WTC11 (cell line): ENCODE results near the gene SBNO2. TPM values are rescaled to one million over a fixed set of nuclear protein-coding genes. Genes with fewer than 3 reads are reported as not detected.

Source experiments
- ATAC-seq: fragments of 200-7000 bp; cut with Tn5 transposase; 2 replicates; pipeline ENCODE4 v1.10.0; 2021; ENCODE audit warnings: mild to moderate bottlenecking, moderate library complexity
- CTCF ChIA-PET: fragments of 300-600 bp; sonication (Branson Sonifier 250); formaldehyde crosslinking; loops from one replicate; lab custom pipeline; 2021; ENCODE audit warnings: antibody characterized with exemption; lab: Charles Lee
- POLR2A ChIA-PET: fragments of 350-600 bp; sonication (Branson Sonifier 250); formaldehyde crosslinking; loops from one replicate; lab custom pipeline; 2021; ENCODE audit warnings: antibody characterized with exemption; lab: Charles Lee
- DNase-seq: peaks from one replicate; pipeline ENCODE4 v3.0.0; 2021; ENCODE audit warnings: low spot score
- H3K27ac Mint-ChIP-seq: 2 replicates; pipeline ENCODE4 v1.8.0; 2021; ENCODE audit warnings: mixed read lengths
- H3K27me3 Mint-ChIP-seq: 2 replicates; pipeline ENCODE4 v1.8.0; 2021; ENCODE audit warnings: low read depth, mild to moderate bottlenecking, moderate library complexity, mixed read lengths
- H3K36me3 Mint-ChIP-seq: 2 replicates; pipeline ENCODE4 v1.8.0; 2021; ENCODE audit warnings: mixed read lengths
- H3K4me1 Mint-ChIP-seq: 2 replicates; pipeline ENCODE4 v1.8.0; 2022; ENCODE audit warnings: mixed read lengths
- H3K4me3 Mint-ChIP-seq: 2 replicates; pipeline ENCODE4 v1.8.0; 2021; ENCODE audit warnings: mild to moderate bottlenecking, moderate library complexity, mixed read lengths
- H3K9me3 Mint-ChIP-seq: 2 replicates; pipeline ENCODE4 v1.8.0; 2021; ENCODE audit warnings: mixed read lengths
- CBFB ChIP-seq: sonication (generic); formaldehyde crosslinking; IDR thresholded peaks from 2 replicates; pipeline ENCODE4 v1.8.1; 2022; ENCODE audit warnings: mild to moderate bottlenecking, low read depth, missing genetic modification reagents
- ELF4 ChIP-seq: sonication (generic); formaldehyde crosslinking; IDR thresholded peaks from 2 replicates; pipeline ENCODE4 v1.8.1; 2022; ENCODE audit warnings: low read depth, mild to moderate bottlenecking, moderate library complexity, missing genetic modification reagents
- FOXK1 ChIP-seq: sonication (generic); formaldehyde crosslinking; IDR thresholded peaks from 2 replicates; pipeline ENCODE4 v1.8.0; 2022; ENCODE audit warnings: mild to moderate bottlenecking, moderate library complexity, missing genetic modification reagents
- HMGA2 ChIP-seq: fragments of 250-450 bp; sonication (Bioruptor Pico); IDR thresholded peaks from 2 replicates; pipeline ENCODE4 v1.4.0; 2021; ENCODE audit warnings: mild to moderate bottlenecking, moderate library complexity
- IRF2 ChIP-seq: sonication (generic); formaldehyde crosslinking; IDR thresholded peaks from 2 replicates; pipeline ENCODE4 v1.8.0; 2022; ENCODE audit warnings: low read depth, missing genetic modification reagents, borderline replicate concordance
- NFYB ChIP-seq: sonication (generic); formaldehyde crosslinking; conservative IDR thresholded peaks from 2 replicates; pipeline ENCODE4 v1.8.0; 2022; ENCODE audit warnings: low read depth, missing genetic modification reagents
- OVOL2 ChIP-seq: fragments of 250-450 bp; sonication (Bioruptor Pico); IDR thresholded peaks from 2 replicates; pipeline ENCODE4 v1.9.0; 2021; ENCODE audit warnings: mild to moderate bottlenecking, borderline replicate concordance
- RELA ChIP-seq: sonication (generic); formaldehyde crosslinking; IDR thresholded peaks from 2 replicates; pipeline ENCODE4 v1.8.1; 2022; ENCODE audit warnings: missing genetic modification reagents, mild to moderate bottlenecking, borderline replicate concordance
- ZNF317 ChIP-seq: sonication (generic); formaldehyde crosslinking; IDR thresholded peaks from 2 replicates; pipeline ENCODE4 v1.8.1; 2023; ENCODE audit warnings: low read depth, mild to moderate bottlenecking, moderate library complexity, missing genetic modification reagents, borderline replicate concordance
- ZNF416 ChIP-seq: fragments of 250-450 bp; sonication (Bioruptor Pico); IDR thresholded peaks from 2 replicates; pipeline ENCODE4 v1.9.0; 2021; ENCODE audit warnings: mild to moderate bottlenecking, inconsistent platforms
- ZNF671 ChIP-seq: fragments of 250-450 bp; sonication (Bioruptor Pico); IDR thresholded peaks from 2 replicates; pipeline ENCODE4 v1.8.0; 2021; ENCODE audit warnings: mild to moderate bottlenecking
- total RNA-seq: library from RNA; stranded (reverse); gene quantifications from 3 replicates; pipeline ENCODE4 v1.2.3, GENCODE V29; 2021
- TF ChIP-seq, protein P1 (sequence below): sonication (generic); formaldehyde crosslinking; IDR thresholded peaks from 2 replicates; pipeline ENCODE4 v1.8.1; 2022; ENCODE audit warnings: mild to moderate bottlenecking, moderate library complexity, missing genetic modification reagents
- TF ChIP-seq, protein P2 (sequence below): fragments of 250-450 bp; sonication (Bioruptor Pico); IDR thresholded peaks from 2 replicates; pipeline ENCODE4 v2.1.2; 2022; ENCODE audit warnings: mild to moderate bottlenecking, moderate library complexity
- TF ChIP-seq, protein P3 (sequence below): sonication (generic); formaldehyde crosslinking; IDR thresholded peaks from 2 replicates; pipeline ENCODE4 v1.8.0; 2023; ENCODE audit warnings: missing genetic modification reagents
- TF ChIP-seq, protein P4 (sequence below): sonication (generic); formaldehyde crosslinking; IDR thresholded peaks from 2 replicates; pipeline ENCODE4 v1.8.0; 2023; ENCODE audit warnings: missing genetic modification reagents, mild to moderate bottlenecking, borderline replicate concordance
- TF ChIP-seq, protein P5 (sequence below): sonication (generic); formaldehyde crosslinking; conservative IDR thresholded peaks from 2 replicates; pipeline ENCODE4 v1.8.1; 2023; ENCODE audit warnings: mild to moderate bottlenecking, low read depth, missing genetic modification reagents, moderate library complexity
- TF ChIP-seq, protein P6 (sequence below): sonication (generic); formaldehyde crosslinking; IDR thresholded peaks from 2 replicates; pipeline ENCODE4 v1.8.1; 2022; ENCODE audit warnings: missing genetic modification reagents, borderline replicate concordance

The SBNO2 gene
- total RNA-seq, 1 experiment from 2014 or later = 57.3 TPM

DNA sequence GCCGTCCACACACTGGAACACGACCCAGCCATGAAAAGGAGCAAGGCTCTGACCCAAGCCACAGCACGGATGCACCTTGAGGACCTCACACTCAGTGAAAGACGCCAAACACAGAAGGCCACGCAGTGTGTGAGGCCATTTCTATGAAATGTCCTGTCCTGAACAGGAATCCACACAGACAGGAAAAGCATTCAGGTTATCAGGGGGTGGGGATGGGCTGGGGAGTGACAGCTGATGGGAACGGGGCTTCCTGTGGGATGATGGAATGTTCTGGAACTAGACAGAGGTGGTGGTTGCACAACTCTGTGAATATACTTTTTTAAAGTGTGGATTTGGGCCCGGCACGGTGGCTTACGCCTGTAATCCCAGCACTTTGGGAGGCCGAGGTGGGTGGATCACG lies 39.6 kb downstream of the SBNO2 start:
- ChIA-PET POLR2A (no interaction called here), CTCF (interaction anchor here (1.2 to 1.9 kb wide), 4 partner anchors 11 to 110 kb away, joined by 3 to 19 read pairs (median 4); no protein-coding TSS in a partner anchor)
- H3K4me1 Mint-ChIP-seq = peaks cover 2% of the 10 kb centered on the region
- H3K27me3 Mint-ChIP-seq = no peaks in the 10 kb centered on the region
- no peak overlapping the region for H3K4me3 Mint-ChIP-seq
- no peaks in the 10 kb centered on the region for H3K36me3 Mint-ChIP-seq
- ATAC-seq = no peak
- H3K27ac Mint-ChIP-seq = peak overlapping the region; percentile 45; the same call in 1 of the 2 replicates
- no peak for DNase-seq
- TF ChIP-seq ZNF317 (0 out of 2 replicates have a peak, but pooled peaks have one; percentile 30), CBFB (CRISPR knock-in tag) (no peak)
- H3K9me3 Mint-ChIP-seq = no peaks in the 10 kb centered on the region

DNA sequence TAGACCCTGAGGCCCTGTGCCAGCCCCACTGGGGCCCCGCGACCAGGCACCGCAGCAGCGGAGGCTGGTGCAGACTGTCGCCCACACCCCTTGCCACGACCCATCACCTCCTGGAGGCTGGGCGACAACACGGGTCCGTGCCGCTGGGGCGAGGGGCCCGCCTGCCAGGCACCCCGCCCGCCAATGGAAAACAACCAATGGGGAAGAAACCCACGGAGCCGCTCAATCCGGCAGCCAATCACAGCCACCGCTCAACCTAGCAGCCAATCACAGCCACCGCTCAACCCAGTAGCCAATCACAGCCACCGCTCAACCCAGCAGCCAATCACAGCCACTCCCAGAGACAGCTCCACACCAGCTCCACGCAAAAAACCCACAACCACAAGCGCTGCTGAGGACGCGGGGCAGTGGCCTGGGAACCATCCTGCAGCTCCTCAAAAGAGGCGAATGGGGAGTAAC lies 40.6 kb downstream of the SBNO2 start:
- no peaks in the 10 kb centered on the region for H3K36me3 Mint-ChIP-seq
- ChIA-PET POLR2A (no interaction called here), CTCF (interaction anchor here (0.8 to 1.9 kb wide), 7 partner anchors 10 to 111 kb away, joined by 3 to 19 read pairs (median 5); no protein-coding TSS in a partner anchor)
- DNase-seq (peak; percentile 74), ATAC-seq (peak; percentile 75)
- peaks cover 2% of the 10 kb centered on the region for H3K4me1 Mint-ChIP-seq
- no peaks in the 10 kb centered on the region for H3K9me3 Mint-ChIP-seq
- no peaks in the 10 kb centered on the region for H3K27me3 Mint-ChIP-seq
- no peak overlapping the region for H3K4me3 Mint-ChIP-seq
- H3K27ac Mint-ChIP-seq = no peak overlapping the region
- no peak for TF ChIP-seq OVOL2 (CRISPR knock-in tag)
- no peak for TF ChIP-seq ZNF671 (CRISPR knock-in tag)
- 0 out of 2 replicates have a peak, but pooled peaks have one; percentile 30 for TF ChIP-seq FOXK1
- peak; percentile 94 for TF ChIP-seq NFYB

DNA sequence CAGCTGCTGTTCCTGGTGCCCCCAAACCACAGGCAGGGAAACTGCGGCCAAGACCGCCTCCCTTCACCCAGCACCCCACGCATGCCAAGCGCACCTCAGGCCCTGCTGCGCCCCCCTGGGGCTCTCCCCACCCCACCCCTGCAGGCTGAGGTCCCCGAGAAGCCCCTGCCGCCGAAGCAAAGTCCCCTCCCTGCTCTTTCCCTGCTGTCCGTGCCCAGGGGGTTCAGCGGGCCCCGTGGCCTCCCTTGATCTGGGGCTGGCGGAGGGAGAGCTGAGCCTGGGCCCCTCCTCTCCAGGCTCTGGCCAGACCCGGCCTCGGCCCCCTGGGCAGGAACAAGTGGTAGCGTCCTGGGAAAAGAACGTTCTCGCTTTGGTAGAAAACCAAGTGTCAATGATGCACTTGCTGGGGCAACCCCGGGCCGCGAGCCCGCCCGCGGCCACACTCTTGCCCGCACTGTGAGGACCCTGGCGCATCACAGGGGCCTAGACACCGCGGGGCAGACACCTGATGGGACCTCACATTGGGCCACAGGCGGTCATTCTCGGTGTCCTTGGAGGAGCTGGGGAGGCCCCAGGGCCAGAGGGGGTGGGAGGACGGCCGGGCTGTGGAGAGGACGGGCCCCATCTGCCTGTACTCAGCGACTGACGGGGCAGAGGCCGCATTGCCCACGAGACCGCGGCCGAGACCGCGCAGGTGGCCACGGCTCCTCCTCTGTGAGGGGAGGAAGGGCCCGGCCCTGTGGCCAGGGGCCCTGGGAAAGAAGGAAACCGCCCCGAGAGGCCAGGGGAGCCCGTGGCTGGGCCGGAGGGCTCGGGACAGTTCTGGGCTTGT lies 41.3 kb downstream of the SBNO2 start:
- Mint-ChIP-seq H3K4me3 (no peak overlapping the region; the same call in 1 of the 2 replicates), H3K27ac (no peak overlapping the region), H3K27me3 (no peaks in the 10 kb centered on the region), H3K4me1 (peaks cover 2% of the 10 kb centered on the region), H3K9me3 (no peaks in the 10 kb centered on the region), H3K36me3 (no peaks in the 10 kb centered on the region)
- ChIA-PET CTCF (interaction anchor here (0.9 to 1.9 kb wide), 8 partner anchors 9 to 183 kb away, joined by 3 to 19 read pairs (median 4); no protein-coding TSS in a partner anchor), POLR2A (no interaction called here)
- DNase-seq (no peak), ATAC-seq (no peak)
- TF ChIP-seq, protein P1, sequence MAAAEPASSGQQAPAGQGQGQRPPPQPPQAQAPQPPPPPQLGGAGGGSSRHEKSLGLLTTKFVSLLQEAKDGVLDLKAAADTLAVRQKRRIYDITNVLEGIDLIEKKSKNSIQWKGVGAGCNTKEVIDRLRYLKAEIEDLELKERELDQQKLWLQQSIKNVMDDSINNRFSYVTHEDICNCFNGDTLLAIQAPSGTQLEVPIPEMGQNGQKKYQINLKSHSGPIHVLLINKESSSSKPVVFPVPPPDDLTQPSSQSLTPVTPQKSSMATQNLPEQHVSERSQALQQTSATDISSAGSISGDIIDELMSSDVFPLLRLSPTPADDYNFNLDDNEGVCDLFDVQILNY (CRISPR knock-in tag) = no peak
- TF ChIP-seq HMGA2 (CRISPR knock-in tag) (no peak), IRF2 (CRISPR knock-in tag) (no peak), ZNF416 (no peak), RELA (no peak), ELF4 (CRISPR knock-in tag) (no peak)
- TF ChIP-seq, protein P2, sequence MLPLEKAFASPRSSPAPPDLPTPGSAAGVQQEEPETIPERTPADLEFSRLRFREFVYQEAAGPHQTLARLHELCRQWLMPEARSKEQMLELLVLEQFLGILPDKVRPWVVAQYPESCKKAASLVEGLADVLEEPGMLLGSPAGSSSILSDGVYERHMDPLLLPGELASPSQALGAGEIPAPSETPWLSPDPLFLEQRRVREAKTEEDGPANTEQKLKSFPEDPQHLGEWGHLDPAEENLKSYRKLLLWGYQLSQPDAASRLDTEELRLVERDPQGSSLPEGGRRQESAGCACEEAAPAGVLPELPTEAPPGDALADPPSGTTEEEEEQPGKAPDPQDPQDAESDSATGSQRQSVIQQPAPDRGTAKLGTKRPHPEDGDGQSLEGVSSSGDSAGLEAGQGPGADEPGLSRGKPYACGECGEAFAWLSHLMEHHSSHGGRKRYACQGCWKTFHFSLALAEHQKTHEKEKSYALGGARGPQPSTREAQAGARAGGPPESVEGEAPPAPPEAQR = no peak
- TF ChIP-seq, protein P3, sequence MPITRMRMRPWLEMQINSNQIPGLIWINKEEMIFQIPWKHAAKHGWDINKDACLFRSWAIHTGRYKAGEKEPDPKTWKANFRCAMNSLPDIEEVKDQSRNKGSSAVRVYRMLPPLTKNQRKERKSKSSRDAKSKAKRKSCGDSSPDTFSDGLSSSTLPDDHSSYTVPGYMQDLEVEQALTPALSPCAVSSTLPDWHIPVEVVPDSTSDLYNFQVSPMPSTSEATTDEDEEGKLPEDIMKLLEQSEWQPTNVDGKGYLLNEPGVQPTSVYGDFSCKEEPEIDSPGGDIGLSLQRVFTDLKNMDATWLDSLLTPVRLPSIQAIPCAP (CRISPR knock-in tag) = no peak
- TF ChIP-seq, protein P4, sequence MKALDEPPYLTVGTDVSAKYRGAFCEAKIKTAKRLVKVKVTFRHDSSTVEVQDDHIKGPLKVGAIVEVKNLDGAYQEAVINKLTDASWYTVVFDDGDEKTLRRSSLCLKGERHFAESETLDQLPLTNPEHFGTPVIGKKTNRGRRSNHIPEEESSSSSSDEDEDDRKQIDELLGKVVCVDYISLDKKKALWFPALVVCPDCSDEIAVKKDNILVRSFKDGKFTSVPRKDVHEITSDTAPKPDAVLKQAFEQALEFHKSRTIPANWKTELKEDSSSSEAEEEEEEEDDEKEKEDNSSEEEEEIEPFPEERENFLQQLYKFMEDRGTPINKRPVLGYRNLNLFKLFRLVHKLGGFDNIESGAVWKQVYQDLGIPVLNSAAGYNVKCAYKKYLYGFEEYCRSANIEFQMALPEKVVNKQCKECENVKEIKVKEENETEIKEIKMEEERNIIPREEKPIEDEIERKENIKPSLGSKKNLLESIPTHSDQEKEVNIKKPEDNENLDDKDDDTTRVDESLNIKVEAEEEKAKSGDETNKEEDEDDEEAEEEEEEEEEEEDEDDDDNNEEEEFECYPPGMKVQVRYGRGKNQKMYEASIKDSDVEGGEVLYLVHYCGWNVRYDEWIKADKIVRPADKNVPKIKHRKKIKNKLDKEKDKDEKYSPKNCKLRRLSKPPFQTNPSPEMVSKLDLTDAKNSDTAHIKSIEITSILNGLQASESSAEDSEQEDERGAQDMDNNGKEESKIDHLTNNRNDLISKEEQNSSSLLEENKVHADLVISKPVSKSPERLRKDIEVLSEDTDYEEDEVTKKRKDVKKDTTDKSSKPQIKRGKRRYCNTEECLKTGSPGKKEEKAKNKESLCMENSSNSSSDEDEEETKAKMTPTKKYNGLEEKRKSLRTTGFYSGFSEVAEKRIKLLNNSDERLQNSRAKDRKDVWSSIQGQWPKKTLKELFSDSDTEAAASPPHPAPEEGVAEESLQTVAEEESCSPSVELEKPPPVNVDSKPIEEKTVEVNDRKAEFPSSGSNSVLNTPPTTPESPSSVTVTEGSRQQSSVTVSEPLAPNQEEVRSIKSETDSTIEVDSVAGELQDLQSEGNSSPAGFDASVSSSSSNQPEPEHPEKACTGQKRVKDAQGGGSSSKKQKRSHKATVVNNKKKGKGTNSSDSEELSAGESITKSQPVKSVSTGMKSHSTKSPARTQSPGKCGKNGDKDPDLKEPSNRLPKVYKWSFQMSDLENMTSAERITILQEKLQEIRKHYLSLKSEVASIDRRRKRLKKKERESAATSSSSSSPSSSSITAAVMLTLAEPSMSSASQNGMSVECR = no peak
- TF ChIP-seq, protein P5, sequence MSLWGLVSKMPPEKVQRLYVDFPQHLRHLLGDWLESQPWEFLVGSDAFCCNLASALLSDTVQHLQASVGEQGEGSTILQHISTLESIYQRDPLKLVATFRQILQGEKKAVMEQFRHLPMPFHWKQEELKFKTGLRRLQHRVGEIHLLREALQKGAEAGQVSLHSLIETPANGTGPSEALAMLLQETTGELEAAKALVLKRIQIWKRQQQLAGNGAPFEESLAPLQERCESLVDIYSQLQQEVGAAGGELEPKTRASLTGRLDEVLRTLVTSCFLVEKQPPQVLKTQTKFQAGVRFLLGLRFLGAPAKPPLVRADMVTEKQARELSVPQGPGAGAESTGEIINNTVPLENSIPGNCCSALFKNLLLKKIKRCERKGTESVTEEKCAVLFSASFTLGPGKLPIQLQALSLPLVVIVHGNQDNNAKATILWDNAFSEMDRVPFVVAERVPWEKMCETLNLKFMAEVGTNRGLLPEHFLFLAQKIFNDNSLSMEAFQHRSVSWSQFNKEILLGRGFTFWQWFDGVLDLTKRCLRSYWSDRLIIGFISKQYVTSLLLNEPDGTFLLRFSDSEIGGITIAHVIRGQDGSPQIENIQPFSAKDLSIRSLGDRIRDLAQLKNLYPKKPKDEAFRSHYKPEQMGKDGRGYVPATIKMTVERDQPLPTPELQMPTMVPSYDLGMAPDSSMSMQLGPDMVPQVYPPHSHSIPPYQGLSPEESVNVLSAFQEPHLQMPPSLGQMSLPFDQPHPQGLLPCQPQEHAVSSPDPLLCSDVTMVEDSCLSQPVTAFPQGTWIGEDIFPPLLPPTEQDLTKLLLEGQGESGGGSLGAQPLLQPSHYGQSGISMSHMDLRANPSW (CRISPR knock-in tag) = no peak
- TF ChIP-seq, protein P6, sequence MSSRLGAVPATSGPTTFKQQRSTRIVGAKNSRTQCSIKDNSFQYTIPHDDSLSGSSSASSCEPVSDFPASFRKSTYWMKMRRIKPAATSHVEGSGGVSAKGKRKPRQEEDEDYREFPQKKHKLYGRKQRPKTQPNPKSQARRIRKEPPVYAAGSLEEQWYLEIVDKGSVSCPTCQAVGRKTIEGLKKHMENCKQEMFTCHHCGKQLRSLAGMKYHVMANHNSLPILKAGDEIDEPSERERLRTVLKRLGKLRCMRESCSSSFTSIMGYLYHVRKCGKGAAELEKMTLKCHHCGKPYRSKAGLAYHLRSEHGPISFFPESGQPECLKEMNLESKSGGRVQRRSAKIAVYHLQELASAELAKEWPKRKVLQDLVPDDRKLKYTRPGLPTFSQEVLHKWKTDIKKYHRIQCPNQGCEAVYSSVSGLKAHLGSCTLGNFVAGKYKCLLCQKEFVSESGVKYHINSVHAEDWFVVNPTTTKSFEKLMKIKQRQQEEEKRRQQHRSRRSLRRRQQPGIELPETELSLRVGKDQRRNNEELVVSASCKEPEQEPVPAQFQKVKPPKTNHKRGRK = no peak
